LNCaP clone FGC (cell line): ENCODE results near the gene RAD51D.
"Not testable (repeated sequence)": the region's sequence is repeated elsewhere in the genome, so short reads cannot be mapped to it uniquely, and the experiment has no call there.

Source experiments
- DNase-seq: peaks from one replicate; pipeline ENCODE4 v3.0.0-alpha.2; 2011; ENCODE audit warnings: low read depth
- H3K4me3 ChIP-seq: 2 replicates; pipeline ENCODE4 v1.5.1; 2011; ENCODE audit warnings: mild to moderate bottlenecking, low read depth, low read length, control low read depth
- CTCF ChIP-seq: IDR thresholded peaks from 2 replicates; pipeline ENCODE4 v1.5.1; 2012; ENCODE audit warnings: mild to moderate bottlenecking; ENCODE audit not compliant: control insufficient read depth, insufficient read depth; ENCODE audit errors: extremely low read depth

The RAD51D gene

GRCh38 chr17:35161281-35161761, 41.7 kb upstream of the RAD51D start:
- H3K4me3 ChIP-seq, result no peak overlapping the region
- no peak for DNase-seq
- TF ChIP-seq CTCF, result no peak

GRCh38 chr17:35160354-35161201, 40.9 kb upstream of the RAD51D start:
- TF ChIP-seq CTCF, result no peak
- H3K4me3 ChIP-seq, result no peak overlapping the region
- DNase-seq, result no peak

GRCh38 chr17:35159940-35160339, 40.3 kb upstream of the RAD51D start:
- no peak for TF ChIP-seq CTCF

GRCh38 chr17:35155246-35155645, 35.6 kb upstream of the RAD51D start:
- H3K4me3 ChIP-seq, result no peak overlapping the region
- no peak for TF ChIP-seq CTCF
- DNase-seq, result no peak

More at GRCh38 chr17:35159940-35160339, 40.3 kb upstream of the RAD51D start:
- H3K4me3 ChIP-seq, result no peak overlapping the region
- DNase-seq, result no peak

- no peak for DNase-seq
- no peak overlapping the region for H3K4me3 ChIP-seq
- TF ChIP-seq CTCF, result no peak
Observed at GRCh38 chr17:35154196-35155165, 34.8 kb upstream of the RAD51D start.

- no peak for TF ChIP-seq CTCF
- no peak overlapping the region for H3K4me3 ChIP-seq
- no peak for DNase-seq
Observed at GRCh38 chr17:35152421-35153140, 32.9 kb upstream of the RAD51D start.

- not testable (repeated sequence) for H3K4me3 ChIP-seq, DNase-seq
Observed at GRCh38 chr17:35151080-35151479, 31.4 kb upstream of the RAD51D start.
